ENCODE results near the gene AZIN2. TPM values are rescaled to one million over a fixed set of nuclear protein-coding genes. Genes with fewer than 3 reads are reported as not detected.
"Not testable (repeated sequence)": the region's sequence is repeated elsewhere in the genome, so short reads cannot be mapped to it uniquely, and the experiment has no call there.

AZIN2 gene
- 0.80 TPM for polyA plus RNA-seq

GRCh38 chr1:33080885-33081553 is at the start of gene AZIN2:
AZIN2 (plus strand) TSS chr1:33081153; CDS start chr1:33082250, 1,097 bp downstream.
- peaks cover 10 to 14% (median 10%) of the 10 kb centered on the region in 3 donors for H3K4me1 Mint-ChIP-seq
- peak within 1 kb of the TSS; percentile 82 to 93 (median 88) for H3K4me3 Mint-ChIP-seq
- H3K9me3 Mint-ChIP-seq: no peaks in the 10 kb centered on the region
- peak within 1 kb of the TSS in 2 of 3 donors; percentile 61 to 91 for H3K27ac Mint-ChIP-seq
- H3K27me3 Mint-ChIP-seq: peaks cover 11% of the 10 kb centered on the region
- peaks cover 1% of the 10 kb centered on the region for H3K36me3 Mint-ChIP-seq

GRCh38 chr1:33031506-33031905 is 49.4 kb upstream of the AZIN2 start:
- Mint-ChIP-seq H3K9me3 (no peaks in the 10 kb centered on the region), H3K36me3 (peaks cover 3% of the 10 kb centered on the region), H3K27ac (no peak overlapping the region), H3K4me3 (no peak overlapping the region), H3K27me3 (no peaks in the 10 kb centered on the region), H3K4me1 (peaks cover 19 to 54% (median 33%) of the 10 kb centered on the region in 3 donors)

GRCh38 chr1:33032126-33032869 is 48.7 kb upstream of the AZIN2 start:
- Mint-ChIP-seq H3K27me3 (no peaks in the 10 kb centered on the region), H3K4me1 (peaks cover 24 to 56% (median 40%) of the 10 kb centered on the region in 3 donors), H3K36me3 (peaks cover 4% of the 10 kb centered on the region), H3K9me3 (no peaks in the 10 kb centered on the region), H3K4me3 (no peak overlapping the region), H3K27ac (no peak overlapping the region)

- H3K9me3 Mint-ChIP-seq: no peaks in the 10 kb centered on the region
- H3K4me3 Mint-ChIP-seq: peak overlapping the region; percentile 74 to 99 (median 96)
- H3K4me1 Mint-ChIP-seq: peaks cover 25 to 40% (median 34%) of the 10 kb centered on the region in 3 donors
- H3K27ac Mint-ChIP-seq: peak overlapping the region in 1 of 3 donors; percentile 32
- peaks cover 1% of the 10 kb centered on the region for H3K36me3 Mint-ChIP-seq
- H3K27me3 Mint-ChIP-seq: peaks cover 2% of the 10 kb centered on the region
Measured at GRCh38 chr1:33036051-33036525, 44.9 kb upstream of the AZIN2 start.

- Mint-ChIP-seq H3K4me1 (peaks cover 25 to 36% (median 29%) of the 10 kb centered on the region in 3 donors), H3K27me3 (peaks cover 2% of the 10 kb centered on the region), H3K36me3 (peaks cover 1% of the 10 kb centered on the region), H3K4me3 (peak within 1 kb of the TSS; percentile 74 to 99 (median 96)), H3K9me3 (no peaks in the 10 kb centered on the region), H3K27ac (peak within 1 kb of the TSS in 2 of 3 donors; percentile 32 to 42)
Measured at GRCh38 chr1:33036526-33037503, 44.1 kb upstream of the AZIN2 start, which contains the start of gene AK2. AK2 (minus strand) TSS chr1:33036883; CDS start chr1:33036828, 55 bp downstream.

- H3K4me3 Mint-ChIP-seq: peak overlapping the region in 1 of 4 donors; percentile 24
- H3K27me3 Mint-ChIP-seq: peaks cover 4% of the 10 kb centered on the region
- H3K36me3 Mint-ChIP-seq: peaks cover 1% of the 10 kb centered on the region
- H3K9me3 Mint-ChIP-seq: no peaks in the 10 kb centered on the region
- peaks cover 16 to 19% (median 17%) of the 10 kb centered on the region in 3 donors for H3K4me1 Mint-ChIP-seq
- H3K27ac Mint-ChIP-seq: peak overlapping the region in 1 of 3 donors; percentile 8
Measured at GRCh38 chr1:33039840-33040239, 41.1 kb upstream of the AZIN2 start.

- Mint-ChIP-seq H3K4me1 (peaks cover 11 to 15% (median 11%) of the 10 kb centered on the region in 3 donors), H3K36me3 (peaks cover 1% of the 10 kb centered on the region), H3K27ac (no peak overlapping the region), H3K27me3 (peaks cover 5% of the 10 kb centered on the region), H3K9me3 (no peaks in the 10 kb centered on the region), H3K4me3 (no peak overlapping the region)
Measured at GRCh38 chr1:33041026-33041425, 39.9 kb upstream of the AZIN2 start.

- Mint-ChIP-seq H3K27me3 (peaks cover 6% of the 10 kb centered on the region), H3K27ac (no peak overlapping the region), H3K36me3 (no peaks in the 10 kb centered on the region), H3K4me1 (peaks cover 0 to 6% (median 0%) of the 10 kb centered on the region in 3 donors), H3K9me3 (no peaks in the 10 kb centered on the region), H3K4me3 (no peak overlapping the region)
Measured at GRCh38 chr1:33042831-33043230, 38.1 kb upstream of the AZIN2 start.

GRCh38 chr1:33043267-33044092 is 37.5 kb upstream of the AZIN2 start:
- Mint-ChIP-seq H3K4me3 (no peak overlapping the region), H3K27ac (no peak overlapping the region), H3K9me3 (no peaks in the 10 kb centered on the region), H3K4me1 (peaks cover 0 to 6% (median 0%) of the 10 kb centered on the region in 3 donors), H3K36me3 (no peaks in the 10 kb centered on the region), H3K27me3 (peaks cover 7% of the 10 kb centered on the region)

- H3K4me3 Mint-ChIP-seq: no peak overlapping the region
- no peak overlapping the region for H3K27ac Mint-ChIP-seq
Measured at GRCh38 chr1:33045246-33045645, 35.7 kb upstream of the AZIN2 start.

GRCh38 chr1:33045814-33046213 is 35.1 kb upstream of the AZIN2 start:
- H3K4me3 Mint-ChIP-seq: no peak overlapping the region
- no peaks in the 10 kb centered on the region for H3K9me3 Mint-ChIP-seq
- peak overlapping the region in 1 of 3 donors; percentile 53 for H3K27ac Mint-ChIP-seq
- peaks cover 0 to 4% (median 0%) of the 10 kb centered on the region in 3 donors for H3K4me1 Mint-ChIP-seq
- peaks cover 12% of the 10 kb centered on the region for H3K27me3 Mint-ChIP-seq
- H3K36me3 Mint-ChIP-seq: no peaks in the 10 kb centered on the region

More at GRCh38 chr1:33045246-33045645, 35.7 kb upstream of the AZIN2 start:
- Mint-ChIP-seq H3K27me3 (peaks cover 10% of the 10 kb centered on the region), H3K36me3 (no peaks in the 10 kb centered on the region), H3K9me3 (no peaks in the 10 kb centered on the region), H3K4me1 (peaks cover 0 to 2% (median 0%) of the 10 kb centered on the region in 3 donors)

GRCh38 chr1:33046234-33046633 is 34.7 kb upstream of the AZIN2 start:
- Mint-ChIP-seq H3K27me3 (peaks cover 12% of the 10 kb centered on the region), H3K27ac (peak overlapping the region in 1 of 3 donors; percentile 53)
- H3K4me3 Mint-ChIP-seq, H3K36me3 Mint-ChIP-seq, H3K4me1 Mint-ChIP-seq, H3K9me3 Mint-ChIP-seq: not testable (repeated sequence)

- H3K9me3 Mint-ChIP-seq: no peaks in the 10 kb centered on the region
- H3K4me3 Mint-ChIP-seq: no peak overlapping the region
- peaks cover 0 to 4% (median 0%) of the 10 kb centered on the region in 3 donors for H3K4me1 Mint-ChIP-seq
- no peaks in the 10 kb centered on the region for H3K36me3 Mint-ChIP-seq
- peak overlapping the region in 1 of 3 donors; percentile 2 for H3K27ac Mint-ChIP-seq
- H3K27me3 Mint-ChIP-seq: peaks cover 12% of the 10 kb centered on the region
Measured at GRCh38 chr1:33047290-33047689, 33.7 kb upstream of the AZIN2 start.

All from IgD-negative memory B cell (primary cell).